ENCODE results near the gene TBC1D7. TPM values are rescaled to one million over a fixed set of nuclear protein-coding genes. Genes with fewer than 3 reads are reported as not detected.

Gene TBC1D7
- total RNA-seq, 1 experiment from 2014 or later = 13.7 TPM

DNA sequence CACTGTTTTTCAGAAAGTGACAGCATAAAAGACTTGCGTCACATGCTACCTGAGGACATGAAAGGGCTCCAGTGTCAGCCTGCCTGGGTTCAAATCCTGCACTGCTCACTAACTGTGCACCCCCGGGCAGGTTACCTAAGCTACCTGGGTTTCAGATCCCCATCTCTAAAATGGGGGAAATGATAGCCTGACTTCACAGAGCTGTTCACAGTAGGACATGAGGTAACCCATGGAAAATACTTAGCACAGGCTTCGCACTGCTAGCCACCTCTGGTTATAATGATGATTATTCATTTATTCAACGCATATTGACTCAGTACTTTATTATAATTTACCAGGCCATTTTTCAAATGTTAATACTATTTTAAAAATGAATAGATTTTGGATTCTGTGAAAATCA, 23.0 kb downstream of the TBC1D7 start:
- no peaks in the 10 kb centered on the region for H3K9me3 ChIP-seq (ENCODE audit: control insufficient read depth in 1 of 2, insufficient read depth in 1 of 2, low read depth in 1 of 2, low read length in 2 of 2)
- H3K4me1 ChIP-seq (ENCODE audit: control insufficient read depth in 1 of 2, insufficient read depth in 2 of 2, low read length in 2 of 2) = peaks cover 0 to 16% of the 10 kb centered on the region in 2 experiments; a peak in 2 of 4 replicates
- RAD21 ChIA-PET (ENCODE audit: low non-redundant PET in 1 of 2, low total read pairs in 2 of 2, uncharacterized antibody in 2 of 2, unreplicated experiment in 2 of 2) = no interaction called here
- no peak for TF ChIP-seq POLR2AphosphoS5 (IDR thresholded peaks at IDR 0.05; ENCODE audit: low read depth, low read length)
- TF ChIP-seq EGR1 (IDR thresholded peaks at IDR 0.05; ENCODE audit: low read depth) = no peak
- TF ChIP-seq POLR2A (IDR thresholded peaks at IDR 0.05; ENCODE audit: borderline replicate concordance, extremely low read depth, insufficient read depth, insufficient read length) = no peak
- no peak for TF ChIP-seq ZFX (IDR thresholded peaks at IDR 0.05)
- TF ChIP-seq, protein P1, sequence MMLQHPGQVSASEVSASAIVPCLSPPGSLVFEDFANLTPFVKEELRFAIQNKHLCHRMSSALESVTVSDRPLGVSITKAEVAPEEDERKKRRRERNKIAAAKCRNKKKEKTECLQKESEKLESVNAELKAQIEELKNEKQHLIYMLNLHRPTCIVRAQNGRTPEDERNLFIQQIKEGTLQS (IDR thresholded peaks at IDR 0.05) = no peak
- TF ChIP-seq CEBPB (IDR thresholded peaks at IDR 0.05; ENCODE audit: low read depth) = no peak
- no peak for TF ChIP-seq SP1 (IDR thresholded peaks at IDR 0.05; ENCODE audit: low read depth)
- no peak for TF ChIP-seq EZH2phosphoT487 (IDR thresholded peaks at IDR 0.05; ENCODE audit: borderline replicate concordance)
- TF ChIP-seq RAD21 (IDR thresholded peaks at IDR 0.05; ENCODE audit: low read depth) = no peak
- TF ChIP-seq ELF1 (IDR thresholded peaks at IDR 0.05; ENCODE audit: borderline replicate concordance, low read depth) = no peak
- no peak for TF ChIP-seq EZH2 (IDR thresholded peaks at IDR 0.05)
- TF ChIP-seq, protein P2, sequence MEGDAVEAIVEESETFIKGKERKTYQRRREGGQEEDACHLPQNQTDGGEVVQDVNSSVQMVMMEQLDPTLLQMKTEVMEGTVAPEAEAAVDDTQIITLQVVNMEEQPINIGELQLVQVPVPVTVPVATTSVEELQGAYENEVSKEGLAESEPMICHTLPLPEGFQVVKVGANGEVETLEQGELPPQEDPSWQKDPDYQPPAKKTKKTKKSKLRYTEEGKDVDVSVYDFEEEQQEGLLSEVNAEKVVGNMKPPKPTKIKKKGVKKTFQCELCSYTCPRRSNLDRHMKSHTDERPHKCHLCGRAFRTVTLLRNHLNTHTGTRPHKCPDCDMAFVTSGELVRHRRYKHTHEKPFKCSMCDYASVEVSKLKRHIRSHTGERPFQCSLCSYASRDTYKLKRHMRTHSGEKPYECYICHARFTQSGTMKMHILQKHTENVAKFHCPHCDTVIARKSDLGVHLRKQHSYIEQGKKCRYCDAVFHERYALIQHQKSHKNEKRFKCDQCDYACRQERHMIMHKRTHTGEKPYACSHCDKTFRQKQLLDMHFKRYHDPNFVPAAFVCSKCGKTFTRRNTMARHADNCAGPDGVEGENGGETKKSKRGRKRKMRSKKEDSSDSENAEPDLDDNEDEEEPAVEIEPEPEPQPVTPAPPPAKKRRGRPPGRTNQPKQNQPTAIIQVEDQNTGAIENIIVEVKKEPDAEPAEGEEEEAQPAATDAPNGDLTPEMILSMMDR (IDR thresholded peaks at IDR 0.05 in 2 of 3, conservative IDR thresholded peaks at IDR 0.05 in 1 of 3; ENCODE audit: borderline replicate concordance in 1 of 3, insufficient read depth in 1 of 3, low read depth in 2 of 3, low read length in 2 of 3) = no peak
- TF ChIP-seq TCF7L2 (IDR thresholded peaks at IDR 0.05; ENCODE audit: borderline replicate concordance, extremely low read depth, insufficient read depth, insufficient read length) = no peak
- CTCF ChIA-PET = no interaction called here
- H4K20me1 ChIP-seq (ENCODE audit: insufficient read depth) = no peaks in the 10 kb centered on the region
- no peak overlapping the region for H2AFZ ChIP-seq (ENCODE audit: low read depth, low read length, poor library complexity, severe bottlenecking)
- no peak overlapping the region for H3K9ac ChIP-seq (ENCODE audit: low read length)
- no peak overlapping the region for H3K27ac ChIP-seq (ENCODE audit: low read depth, low read length)
- BruUV-seq (replicated peaks) = no TSS peak
- H3K9me2 ChIP-seq (ENCODE audit: insufficient read depth) = no peaks in the 10 kb centered on the region
- no peak overlapping the region for H3K4me3 ChIP-seq (replicated peaks in 1 of 2; ENCODE audit: low read depth in 1 of 2, low read length in 2 of 2)
- POLR2A ChIA-PET = no interaction called here
- H3K27me3 ChIP-seq (ENCODE audit: insufficient read depth, low read length) = no peaks in the 10 kb centered on the region
- no peaks in the 10 kb centered on the region for H3K79me2 ChIP-seq (ENCODE audit: insufficient read depth, low read length)
- intact Hi-C loops (cut with micrococcal nuclease) = no loop called here
- DNase-seq (ENCODE audit: low read depth, low spot score) = no peak
- ATAC-seq = no peak
- H3K4me2 ChIP-seq (ENCODE audit: low read length) = no peak overlapping the region
- peaks cover 0 to 11% of the 10 kb centered on the region in 2 experiments; a peak in 1 of 4 replicates for H3K36me3 ChIP-seq (ENCODE audit: control insufficient read depth in 1 of 2, insufficient read depth in 2 of 2, low read length in 2 of 2)

All from HCT116 (cell line).